ENCODE data around the gene RDX. TPM values are rescaled to one million over a fixed set of nuclear protein-coding genes. Genes with fewer than 3 reads are reported as not detected.

Gene RDX
- total and polyA plus RNA-seq, 9 of the 15 experiments (the other 6 are each of a cell fraction or from before 2014, with no cell fraction given) = 35.6 to 62.1 (median 54.3) TPM

- TF ChIP-seq ZNF277 (CRISPR knock-in tag; IDR thresholded peaks at IDR 0.05; ENCODE audit: borderline replicate concordance) = no peak
- TF ChIP-seq RB1 (IDR thresholded peaks at IDR 0.05; ENCODE audit: low read depth) = no peak
- no peak for TF ChIP-seq ZNF239 (CRISPR knock-in tag; IDR thresholded peaks at IDR 0.05)
- no peak for TF ChIP-seq SOX6 (IDR thresholded peaks at IDR 0.05)
- no peak for TF ChIP-seq SREBF1 (IDR thresholded peaks at IDR 0.05; ENCODE audit: borderline replicate concordance, low read depth, low read length)
- no peak for TF ChIP-seq CBX2 (IDR thresholded peaks at IDR 0.05; ENCODE audit: insufficient read depth, low read length, poor library complexity, severe bottlenecking)
- TF ChIP-seq COPS2 (conservative IDR thresholded peaks at IDR 0.05) = no peak
- no peak for TF ChIP-seq SMAD3 (CRISPR knock-in tag; conservative IDR thresholded peaks at IDR 0.05)
- no peak for TF ChIP-seq ZNF644 (tag; IDR thresholded peaks at IDR 0.05; ENCODE audit: low read depth)
- no peak for TF ChIP-seq HLTF (IDR thresholded peaks at IDR 0.05)
- TF ChIP-seq TCF7L2 (IDR thresholded peaks at IDR 0.05; ENCODE audit: low read depth, low read length) = no peak
- no peak for TF ChIP-seq USF2 (CRISPR knock-in tag; IDR thresholded peaks at IDR 0.05)
- TF ChIP-seq ZMIZ1 (IDR thresholded peaks at IDR 0.05; ENCODE audit: low read depth in 2 of 2, low read length in 2 of 2) = no peak
- no peak for TF ChIP-seq CHD1 (IDR thresholded peaks at IDR 0.05; ENCODE audit: low read length)
- TF ChIP-seq ZBTB12 (CRISPR knock-in tag; IDR thresholded peaks at IDR 0.05) = no peak
- TF ChIP-seq L3MBTL2 (IDR thresholded peaks at IDR 0.05) = no peak
These were observed 47.3 kb downstream of the RDX start (continued) for GRCh38 chr11:110249066-110249465.

Measured in K562 (cell line).